ENCODE results near the gene BST1. TPM values are rescaled to one million over a fixed set of nuclear protein-coding genes. Genes with fewer than 3 reads are reported as not detected.

The BST1 gene
- total RNA-seq, 1 donor, result 19.7 TPM

DNA sequence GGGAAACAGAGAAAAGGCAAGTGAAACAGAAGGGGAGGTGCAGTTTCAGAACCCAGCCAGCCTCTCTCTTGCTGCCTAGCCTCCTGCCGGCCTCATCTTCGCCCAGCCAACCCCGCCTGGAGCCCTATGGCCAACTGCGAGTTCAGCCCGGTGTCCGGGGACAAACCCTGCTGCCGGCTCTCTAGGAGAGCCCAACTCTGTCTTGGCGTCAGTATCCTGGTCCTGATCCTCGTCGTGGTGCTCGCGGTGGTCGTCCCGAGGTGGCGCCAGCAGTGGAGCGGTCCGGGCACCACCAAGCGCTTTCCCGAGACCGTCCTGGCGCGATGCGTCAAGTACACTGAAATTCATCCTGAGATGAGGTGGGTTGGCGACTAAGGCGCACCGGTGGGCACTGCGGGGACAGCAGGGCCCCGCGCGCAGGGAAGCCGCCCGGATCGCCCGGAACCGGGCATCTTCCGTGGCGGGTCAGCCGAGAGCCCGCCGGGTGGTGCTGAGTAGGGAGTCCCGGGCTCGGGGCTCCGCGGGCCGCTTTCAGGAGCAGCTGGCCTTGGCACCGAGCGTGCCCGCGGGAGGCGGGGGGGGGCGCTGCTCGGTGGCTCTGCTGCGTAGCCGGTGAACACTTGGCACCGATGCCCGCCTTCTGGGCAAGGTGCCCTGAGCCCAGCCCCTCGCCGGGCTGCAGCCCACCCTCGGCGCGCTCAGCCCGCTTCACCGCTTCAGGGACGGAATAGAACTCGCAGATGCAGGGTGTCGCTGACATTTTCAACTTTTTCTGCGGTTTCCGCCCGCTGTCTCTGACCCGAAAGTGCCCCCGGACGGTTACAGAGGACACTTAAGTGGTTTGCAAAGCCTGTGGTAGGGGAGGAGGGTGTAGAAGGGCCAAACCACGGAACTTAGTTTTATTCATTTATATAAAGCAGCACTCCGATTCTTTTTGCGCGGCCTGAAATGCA lies 75.7 kb downstream of the BST1 start, which contains the start of gene CD38:
Gene CD38 (plus strand): TSS at position 40 of the 953 bp plus-strand sequence. CDS start 87 bp downstream, at position 127.
- peak; percentile 16 for DNase-seq (ENCODE audit: low read depth)
- TF ChIP-seq, protein P1, sequence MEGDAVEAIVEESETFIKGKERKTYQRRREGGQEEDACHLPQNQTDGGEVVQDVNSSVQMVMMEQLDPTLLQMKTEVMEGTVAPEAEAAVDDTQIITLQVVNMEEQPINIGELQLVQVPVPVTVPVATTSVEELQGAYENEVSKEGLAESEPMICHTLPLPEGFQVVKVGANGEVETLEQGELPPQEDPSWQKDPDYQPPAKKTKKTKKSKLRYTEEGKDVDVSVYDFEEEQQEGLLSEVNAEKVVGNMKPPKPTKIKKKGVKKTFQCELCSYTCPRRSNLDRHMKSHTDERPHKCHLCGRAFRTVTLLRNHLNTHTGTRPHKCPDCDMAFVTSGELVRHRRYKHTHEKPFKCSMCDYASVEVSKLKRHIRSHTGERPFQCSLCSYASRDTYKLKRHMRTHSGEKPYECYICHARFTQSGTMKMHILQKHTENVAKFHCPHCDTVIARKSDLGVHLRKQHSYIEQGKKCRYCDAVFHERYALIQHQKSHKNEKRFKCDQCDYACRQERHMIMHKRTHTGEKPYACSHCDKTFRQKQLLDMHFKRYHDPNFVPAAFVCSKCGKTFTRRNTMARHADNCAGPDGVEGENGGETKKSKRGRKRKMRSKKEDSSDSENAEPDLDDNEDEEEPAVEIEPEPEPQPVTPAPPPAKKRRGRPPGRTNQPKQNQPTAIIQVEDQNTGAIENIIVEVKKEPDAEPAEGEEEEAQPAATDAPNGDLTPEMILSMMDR (IDR thresholded peaks at IDR 0.05; ENCODE audit: insufficient read depth, low read length), result no peak
- H3K4me3 ChIP-seq (ENCODE audit: low read depth, low read length), result peak within 1 kb of the TSS; percentile 58

- DNase-seq (ENCODE audit: low read depth), result peak; percentile 65
- TF ChIP-seq, protein P1 (IDR thresholded peaks at IDR 0.05; ENCODE audit: insufficient read depth, low read length), result peak; percentile 68
- peak overlapping the region; percentile 58 for H3K4me3 ChIP-seq (ENCODE audit: low read depth, low read length)
Measured at GRCh38 chr4:15779306-15779705, 76.4 kb downstream of the BST1 start.

- TF ChIP-seq, protein P1 (IDR thresholded peaks at IDR 0.05; ENCODE audit: insufficient read depth, low read length), result no peak
- DNase-seq (ENCODE audit: low read depth), result no peak
- no peak overlapping the region for H3K4me3 ChIP-seq (ENCODE audit: low read depth, low read length)
Measured at GRCh38 chr4:15779809-15780208, 76.9 kb downstream of the BST1 start.

GRCh38 chr4:15781427-15782095 lies 78.7 kb downstream of the BST1 start:
- no peak overlapping the region for H3K4me3 ChIP-seq (ENCODE audit: low read depth, low read length)
- no peak for DNase-seq (ENCODE audit: low read depth)
- TF ChIP-seq, protein P1 (IDR thresholded peaks at IDR 0.05; ENCODE audit: insufficient read depth, low read length), result no peak

Other genes with a start within 250 kb of the BST1 start
- gene CC2D2A, start 233.2 kb upstream of the BST1 start, total RNA-seq (ENCODE audit: low replicate concordance), result 41.0 and 52.9 TPM in 2 replicates
- gene FBXL5, start 47.7 kb upstream of the BST1 start, total RNA-seq (ENCODE audit: low replicate concordance), result 107 and 129 TPM in 2 replicates
- gene FAM200B, start 21.2 kb upstream of the BST1 start, total RNA-seq (ENCODE audit: low replicate concordance), result 30.4 and 35.3 TPM in 2 replicates
- 0.33 TPM in 1 of 2 replicates, not detected in the other for gene CD38, start 75.3 kb downstream of the BST1 start, total RNA-seq (ENCODE audit: low replicate concordance)
- gene FGFBP1, start 235.7 kb downstream of the BST1 start, total RNA-seq (ENCODE audit: low replicate concordance), result not detected in 2 replicates